MCF 10A (cell line): Measurements from ENCODE around the gene TBL1Y. TPM values are rescaled to one million over a fixed set of nuclear protein-coding genes. Genes with fewer than 3 reads are reported as not detected.
"Not testable (repeated sequence)": the region's sequence is repeated elsewhere in the genome, so short reads cannot be mapped to it uniquely, and the experiment has no call there.

Experiments used
- BruUV-seq: library from RNA; stranded (reverse); fragments of 400-500 nt; replicated peaks from 2 replicates; lab custom pipeline; 2021; lab: Mats Ljungman, UMichigan
- CTCF ChIA-PET: fragments of 300-600 bp; sonication (Branson Sonifier 250); formaldehyde crosslinking; extraction: SDS; loops from one replicate; lab custom pipeline; 2021; ENCODE audit warnings: antibody characterized with exemption, inconsistent platforms; lab: Yijun Ruan, JAX
- POLR2A ChIA-PET: fragments of 300-600, 350-650 bp; sonication (Branson Sonifier 250); formaldehyde crosslinking; extraction: SDS; loops from one replicate; lab custom pipeline; 2020; ENCODE audit warnings: antibody characterized with exemption, inconsistent platforms; lab: Yijun Ruan, JAX
- DNase-seq: peaks from one replicate; pipeline ENCODE4 v3.0.0-alpha.2; 2018; ENCODE audit not compliant: unreplicated experiment
- H3K27ac Mint-ChIP-seq: one replicate; pipeline ENCODE4 v1.8.0; 2022; ENCODE audit warnings: mild to moderate bottlenecking, low read depth, mixed read lengths; ENCODE audit not compliant: unreplicated experiment
- H3K27me3 Mint-ChIP-seq: one replicate; pipeline ENCODE4 v1.8.0; 2022; ENCODE audit warnings: mixed read lengths; ENCODE audit not compliant: insufficient read depth, unreplicated experiment
- H3K36me3 Mint-ChIP-seq: one replicate; pipeline ENCODE4 v1.8.0; 2022; ENCODE audit warnings: mild to moderate bottlenecking, moderate library complexity, mixed read lengths; ENCODE audit not compliant: insufficient read depth, unreplicated experiment
- H3K4me1 Mint-ChIP-seq: one replicate; pipeline ENCODE4 v1.8.0; 2022; ENCODE audit warnings: mixed read lengths; ENCODE audit not compliant: insufficient read depth, unreplicated experiment
- H3K4me3 Mint-ChIP-seq: one replicate; pipeline ENCODE4 v1.8.0; 2022; ENCODE audit warnings: mild to moderate bottlenecking, moderate library complexity, mixed read lengths; ENCODE audit not compliant: unreplicated experiment
- H3K9me3 Mint-ChIP-seq: one replicate; pipeline ENCODE4 v1.8.0; 2022; ENCODE audit warnings: mixed read lengths; ENCODE audit not compliant: unreplicated experiment
- CTCF ChIP-seq: fragments of 200-600 bp; IDR thresholded peaks from one replicate; pipeline ENCODE4 v1.8.0; 2022; ENCODE audit warnings: antibody characterized with exemption, mild to moderate bottlenecking; ENCODE audit not compliant: unreplicated experiment
- intact Hi-C: fragments of 100-400 bp; cut with micrococcal nuclease; formaldehyde crosslinking; loops from 2 replicates; pipeline ENCODE4 v1.14.1; 2022
- total RNA-seq: library from RNA; stranded (reverse); gene quantifications from 2 replicates; pipeline ENCODE4 v1.2.3, GENCODE V29; 2022

TBL1Y gene
- total RNA-seq, 1 experiment from 2014 or later, result not detected

GRCh38 chrY:7017244-7018080, 107.0 kb downstream of the TBL1Y start:
- intact Hi-C loops, result no loop called here
- no TSS peak for BruUV-seq
- Mint-ChIP-seq H3K4me3 (no peak overlapping the region), H3K27me3 (no peaks in the 10 kb centered on the region), H3K4me1 (no peaks in the 10 kb centered on the region), H3K27ac (no peak overlapping the region), H3K36me3 (no peaks in the 10 kb centered on the region), H3K9me3 (no peaks in the 10 kb centered on the region)
- CTCF ChIA-PET, result no interaction called here
- no peak for DNase-seq
- no peak for TF ChIP-seq CTCF
- POLR2A ChIA-PET, result no interaction called here

- H3K9me3 Mint-ChIP-seq, result no peaks in the 10 kb centered on the region
- no peak overlapping the region for H3K4me3 Mint-ChIP-seq
- intact Hi-C loops, result no loop called here
- no peaks in the 10 kb centered on the region for H3K27me3 Mint-ChIP-seq
- TF ChIP-seq CTCF, result no peak
- BruUV-seq, result no TSS peak
- POLR2A ChIA-PET, result no interaction called here
- no peaks in the 10 kb centered on the region for H3K36me3 Mint-ChIP-seq
- DNase-seq, result no peak
- CTCF ChIA-PET, result no interaction called here
- H3K27ac Mint-ChIP-seq, result no peak overlapping the region
- no peaks in the 10 kb centered on the region for H3K4me1 Mint-ChIP-seq
Measured at GRCh38 chrY:7039037-7039436, 128.5 kb downstream of the TBL1Y start.

GRCh38 chrY:7040662-7041061, 130.2 kb downstream of the TBL1Y start:
- BruUV-seq, result no TSS peak
- no peak for TF ChIP-seq CTCF
- no peaks in the 10 kb centered on the region for H3K9me3 Mint-ChIP-seq

GRCh38 chrY:7041983-7042382, 131.5 kb downstream of the TBL1Y start:
- ChIA-PET CTCF (no interaction called here), POLR2A (no interaction called here)
- no TSS peak for BruUV-seq
- intact Hi-C loops, result no loop called here
- no peak overlapping the region for H3K27ac Mint-ChIP-seq
- H3K36me3 Mint-ChIP-seq, result no peaks in the 10 kb centered on the region
- no peaks in the 10 kb centered on the region for H3K9me3 Mint-ChIP-seq
- H3K4me3 Mint-ChIP-seq, result no peak overlapping the region
- no peak for DNase-seq
- no peak for TF ChIP-seq CTCF
- no peaks in the 10 kb centered on the region for H3K4me1 Mint-ChIP-seq
- H3K27me3 Mint-ChIP-seq, result no peaks in the 10 kb centered on the region

More at GRCh38 chrY:7040662-7041061, 130.2 kb downstream of the TBL1Y start:
- intact Hi-C loops, result no loop called here
- H3K4me3 Mint-ChIP-seq, result no peak overlapping the region
- CTCF ChIA-PET, result no interaction called here
- no peaks in the 10 kb centered on the region for H3K4me1 Mint-ChIP-seq
- H3K27me3 Mint-ChIP-seq, result no peaks in the 10 kb centered on the region
- H3K27ac Mint-ChIP-seq, result no peak overlapping the region
- POLR2A ChIA-PET, result no interaction called here
- no peaks in the 10 kb centered on the region for H3K36me3 Mint-ChIP-seq
- DNase-seq, result no peak

- DNase-seq, intact Hi-C loops, BruUV-seq, H3K4me1 Mint-ChIP-seq, H3K27me3 Mint-ChIP-seq, H3K36me3 Mint-ChIP-seq, H3K9me3 Mint-ChIP-seq, POLR2A ChIA-PET, CTCF ChIA-PET, H3K4me3 Mint-ChIP-seq, H3K27ac Mint-ChIP-seq: not testable (repeated sequence)
Measured at GRCh38 chrY:7052461-7052860, 142.0 kb downstream of the TBL1Y start.
